Measurements from ENCODE around the gene FRA10AC1.

FRA10AC1 gene

DNA sequence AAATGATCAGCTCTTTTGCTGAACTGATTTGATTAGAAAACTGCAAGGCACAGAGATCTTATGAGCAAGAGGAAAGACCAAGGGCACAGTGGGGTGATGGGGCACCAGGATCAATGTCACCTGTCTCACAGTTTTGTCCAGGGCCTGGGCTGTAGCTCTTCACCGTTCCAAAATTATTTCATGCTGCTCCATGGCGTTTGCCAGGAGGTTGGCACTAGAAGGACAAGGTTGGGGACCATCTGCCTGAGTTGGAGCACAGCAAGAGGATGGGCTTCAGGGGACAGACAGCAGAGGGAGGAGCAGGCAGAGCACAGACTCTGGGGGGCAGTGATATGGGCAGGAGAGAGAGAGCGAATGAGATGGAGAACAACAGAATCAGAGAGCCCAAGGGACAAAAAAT lies 17.5 kb upstream of the FRA10AC1 start:
- peaks cover 16% of the 10 kb centered on the region for H3K27me3 Mint-ChIP-seq (ENCODE audit: low read depth, poor library complexity)
- TF ChIP-seq, protein P1, sequence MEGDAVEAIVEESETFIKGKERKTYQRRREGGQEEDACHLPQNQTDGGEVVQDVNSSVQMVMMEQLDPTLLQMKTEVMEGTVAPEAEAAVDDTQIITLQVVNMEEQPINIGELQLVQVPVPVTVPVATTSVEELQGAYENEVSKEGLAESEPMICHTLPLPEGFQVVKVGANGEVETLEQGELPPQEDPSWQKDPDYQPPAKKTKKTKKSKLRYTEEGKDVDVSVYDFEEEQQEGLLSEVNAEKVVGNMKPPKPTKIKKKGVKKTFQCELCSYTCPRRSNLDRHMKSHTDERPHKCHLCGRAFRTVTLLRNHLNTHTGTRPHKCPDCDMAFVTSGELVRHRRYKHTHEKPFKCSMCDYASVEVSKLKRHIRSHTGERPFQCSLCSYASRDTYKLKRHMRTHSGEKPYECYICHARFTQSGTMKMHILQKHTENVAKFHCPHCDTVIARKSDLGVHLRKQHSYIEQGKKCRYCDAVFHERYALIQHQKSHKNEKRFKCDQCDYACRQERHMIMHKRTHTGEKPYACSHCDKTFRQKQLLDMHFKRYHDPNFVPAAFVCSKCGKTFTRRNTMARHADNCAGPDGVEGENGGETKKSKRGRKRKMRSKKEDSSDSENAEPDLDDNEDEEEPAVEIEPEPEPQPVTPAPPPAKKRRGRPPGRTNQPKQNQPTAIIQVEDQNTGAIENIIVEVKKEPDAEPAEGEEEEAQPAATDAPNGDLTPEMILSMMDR (IDR thresholded peaks at IDR 0.05) = no peak
- no peaks in the 10 kb centered on the region for H3K4me1 Mint-ChIP-seq
- H3K9me3 Mint-ChIP-seq = no peaks in the 10 kb centered on the region
- H3K4me3 Mint-ChIP-seq = no peak overlapping the region
- H3K36me3 Mint-ChIP-seq (ENCODE audit: low read depth) = no peaks in the 10 kb centered on the region
- no peak for DNase-seq
- no peak overlapping the region for H3K27ac Mint-ChIP-seq

DNA sequence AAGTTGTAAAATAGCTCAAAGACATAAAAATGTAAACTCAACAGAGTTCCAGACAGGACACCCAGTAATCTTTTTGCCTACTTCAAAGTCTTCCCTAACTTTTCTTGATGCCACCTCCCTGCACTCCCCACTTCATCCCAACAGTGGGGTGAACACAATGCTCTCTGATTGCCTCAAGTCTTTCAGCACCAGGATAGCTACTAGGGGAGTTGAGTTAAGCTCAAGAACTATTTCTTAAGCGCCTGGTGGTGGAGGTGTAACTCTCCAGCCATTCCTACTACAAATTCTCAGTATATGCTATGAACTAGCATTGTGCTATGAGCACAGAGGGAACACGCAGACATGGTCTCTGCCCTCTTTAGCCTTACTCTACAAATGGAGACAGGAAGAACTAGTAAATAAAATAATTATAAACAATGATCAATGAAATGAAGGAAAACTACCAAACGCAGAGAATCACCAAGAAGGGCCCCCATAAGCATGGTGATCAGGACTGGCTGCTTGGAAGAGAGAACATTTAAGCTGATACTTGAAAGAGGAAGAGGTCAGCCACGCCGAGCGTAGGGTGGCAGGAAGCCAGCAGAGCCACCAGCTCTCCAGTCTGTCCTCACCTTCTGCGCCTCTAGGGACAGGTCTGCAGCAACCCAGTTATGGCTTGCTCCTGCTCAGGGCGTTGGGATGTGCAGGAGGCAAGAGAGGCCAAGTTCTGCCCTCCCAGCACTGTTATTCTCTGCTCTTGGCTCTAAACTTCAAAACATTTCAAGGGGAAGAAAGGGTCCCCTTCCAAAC lies 16.7 kb upstream of the FRA10AC1 start:
- H3K27me3 Mint-ChIP-seq (ENCODE audit: low read depth, poor library complexity) = peaks cover 16% of the 10 kb centered on the region
- no peak overlapping the region for H3K4me3 Mint-ChIP-seq
- TF ChIP-seq, protein P1 (IDR thresholded peaks at IDR 0.05) = no peak
- no peak overlapping the region for H3K27ac Mint-ChIP-seq
- no peak for DNase-seq
- no peaks in the 10 kb centered on the region for H3K9me3 Mint-ChIP-seq
- no peaks in the 10 kb centered on the region for H3K4me1 Mint-ChIP-seq
- no peaks in the 10 kb centered on the region for H3K36me3 Mint-ChIP-seq (ENCODE audit: low read depth)

DNA sequence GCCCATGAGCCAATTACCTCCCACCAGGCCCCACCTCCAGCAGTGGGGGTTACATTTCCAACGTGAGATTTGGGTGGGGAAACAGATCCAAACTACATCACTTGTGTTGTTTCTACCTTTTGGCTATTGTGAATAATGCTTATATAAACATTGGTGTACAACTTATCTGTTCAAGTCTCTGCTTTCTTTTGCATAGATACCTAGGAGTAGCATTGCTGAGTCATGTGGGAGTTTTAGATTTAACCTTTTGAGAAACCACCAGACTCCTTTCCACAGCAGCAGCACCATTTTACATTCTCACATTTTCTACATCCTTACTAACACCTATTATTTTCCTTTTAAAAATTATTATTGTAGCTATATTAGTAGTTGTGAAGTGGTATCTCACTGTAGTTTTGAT lies 14.4 kb upstream of the FRA10AC1 start:
- Mint-ChIP-seq H3K4me3 (no peak overlapping the region), H3K36me3 (ENCODE audit: low read depth) (no peaks in the 10 kb centered on the region), H3K4me1 (no peaks in the 10 kb centered on the region), H3K27me3 (ENCODE audit: low read depth, poor library complexity) (peaks cover 19% of the 10 kb centered on the region), H3K9me3 (peaks cover 7% of the 10 kb centered on the region), H3K27ac (no peak overlapping the region)
- no peak for DNase-seq
- TF ChIP-seq, protein P1 (IDR thresholded peaks at IDR 0.05) = no peak

DNA sequence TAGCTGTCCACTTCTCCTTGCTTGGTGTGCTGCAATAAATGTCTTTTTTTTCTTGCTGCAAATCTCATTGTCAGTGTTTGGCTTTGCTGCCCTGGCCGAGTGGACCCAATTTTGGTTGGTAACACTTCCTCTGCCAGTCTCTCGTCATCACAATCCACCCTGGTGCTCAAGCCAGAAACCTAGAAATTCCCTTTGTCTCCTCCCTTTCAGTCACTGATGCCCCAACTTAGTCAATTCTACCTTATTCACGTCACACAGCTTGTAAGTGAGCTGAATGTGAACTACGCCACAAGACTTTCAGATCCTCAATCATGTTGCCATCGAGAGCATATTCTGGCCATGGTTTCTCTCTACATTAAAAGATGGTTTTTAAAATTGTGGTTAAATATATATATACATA lies 13.0 kb upstream of the FRA10AC1 start:
- no peaks in the 10 kb centered on the region for H3K36me3 Mint-ChIP-seq (ENCODE audit: low read depth)
- DNase-seq = no peak
- H3K27ac Mint-ChIP-seq = no peak overlapping the region
- peaks cover 7% of the 10 kb centered on the region for H3K9me3 Mint-ChIP-seq
- TF ChIP-seq, protein P1 (IDR thresholded peaks at IDR 0.05) = no peak
- no peaks in the 10 kb centered on the region for H3K4me1 Mint-ChIP-seq
- H3K27me3 Mint-ChIP-seq (ENCODE audit: low read depth, poor library complexity) = peaks cover 19% of the 10 kb centered on the region
- no peak overlapping the region for H3K4me3 Mint-ChIP-seq

DNA sequence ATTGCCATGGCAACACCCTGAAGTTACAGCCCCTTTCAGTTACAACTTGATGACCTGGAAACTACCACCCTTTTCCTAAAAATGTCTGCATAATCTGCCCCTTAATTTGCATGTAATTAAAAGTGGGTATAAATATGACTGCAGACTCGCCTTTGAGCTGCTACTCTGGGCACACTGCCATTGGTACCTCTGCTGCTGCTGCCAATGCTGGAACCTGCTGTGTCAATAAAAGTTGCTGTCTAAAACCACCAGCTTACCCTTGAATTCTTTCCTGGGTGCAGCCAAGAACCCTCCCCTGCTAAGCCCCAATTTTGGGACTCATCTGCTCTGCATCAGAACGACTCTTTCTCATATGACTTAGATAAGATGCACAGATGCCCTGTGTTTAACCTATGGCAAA lies 10.2 kb upstream of the FRA10AC1 start:
- no peak overlapping the region for H3K27ac Mint-ChIP-seq
- H3K9me3 Mint-ChIP-seq = peaks cover 7% of the 10 kb centered on the region
- TF ChIP-seq, protein P1 (IDR thresholded peaks at IDR 0.05) = no peak
- no peaks in the 10 kb centered on the region for H3K4me1 Mint-ChIP-seq
- H3K4me3 Mint-ChIP-seq = no peak overlapping the region
- DNase-seq = no peak
- H3K27me3 Mint-ChIP-seq (ENCODE audit: low read depth, poor library complexity) = peaks cover 8% of the 10 kb centered on the region
- H3K36me3 Mint-ChIP-seq (ENCODE audit: low read depth) = no peaks in the 10 kb centered on the region

DNA sequence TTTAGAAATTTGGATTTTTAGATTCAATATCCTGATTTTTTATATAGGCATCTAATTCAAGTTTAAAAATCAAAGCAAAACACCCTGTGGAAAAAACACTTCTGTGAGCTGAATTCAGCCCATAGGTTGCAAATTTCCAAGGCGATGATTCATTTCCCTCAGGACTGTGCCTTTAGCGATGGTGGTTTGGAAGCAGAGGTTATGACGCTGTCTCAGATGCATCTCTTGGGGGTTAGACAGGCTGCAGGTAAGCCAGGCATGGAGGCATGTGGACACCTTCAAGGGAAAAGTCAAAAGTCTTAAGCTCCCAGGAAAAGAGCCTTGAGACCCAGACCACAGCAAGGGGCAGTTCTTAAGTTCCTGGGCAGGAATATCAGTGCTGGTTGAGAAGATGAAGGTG lies 9.5 kb upstream of the FRA10AC1 start:
- TF ChIP-seq, protein P1 (IDR thresholded peaks at IDR 0.05) = no peak
- H3K4me1 Mint-ChIP-seq = no peaks in the 10 kb centered on the region
- no peak for DNase-seq
- H3K27me3 Mint-ChIP-seq (ENCODE audit: low read depth, poor library complexity) = peaks cover 5% of the 10 kb centered on the region
- no peak overlapping the region for H3K4me3 Mint-ChIP-seq
- H3K36me3 Mint-ChIP-seq (ENCODE audit: low read depth) = no peaks in the 10 kb centered on the region
- no peak overlapping the region for H3K27ac Mint-ChIP-seq
- H3K9me3 Mint-ChIP-seq = peaks cover 7% of the 10 kb centered on the region
